NB4 (cell line): ENCODE measurements around the gene GSTT4.
"Not testable (repeated sequence)": the region's sequence is repeated elsewhere in the genome, so short reads cannot be mapped to it uniquely, and the experiment has no call there.

Source experiments
- POLR2A ChIP-seq: IDR thresholded peaks from 2 replicates; pipeline ENCODE4 v1.6.1; 2011; ENCODE audit warnings: mild to moderate bottlenecking; ENCODE audit not compliant: insufficient read length; ENCODE audit errors: extremely low read depth
- TF ChIP-seq, protein P1 (sequence below): IDR thresholded peaks from one replicate; pipeline ENCODE4 v1.5.1; 2012; ENCODE audit warnings: low read depth, low read length
- TF ChIP-seq, protein P2 (sequence below): IDR thresholded peaks from 2 replicates; pipeline ENCODE4 v1.6.1; 2011; ENCODE audit warnings: low read depth, low read length

DNA sequence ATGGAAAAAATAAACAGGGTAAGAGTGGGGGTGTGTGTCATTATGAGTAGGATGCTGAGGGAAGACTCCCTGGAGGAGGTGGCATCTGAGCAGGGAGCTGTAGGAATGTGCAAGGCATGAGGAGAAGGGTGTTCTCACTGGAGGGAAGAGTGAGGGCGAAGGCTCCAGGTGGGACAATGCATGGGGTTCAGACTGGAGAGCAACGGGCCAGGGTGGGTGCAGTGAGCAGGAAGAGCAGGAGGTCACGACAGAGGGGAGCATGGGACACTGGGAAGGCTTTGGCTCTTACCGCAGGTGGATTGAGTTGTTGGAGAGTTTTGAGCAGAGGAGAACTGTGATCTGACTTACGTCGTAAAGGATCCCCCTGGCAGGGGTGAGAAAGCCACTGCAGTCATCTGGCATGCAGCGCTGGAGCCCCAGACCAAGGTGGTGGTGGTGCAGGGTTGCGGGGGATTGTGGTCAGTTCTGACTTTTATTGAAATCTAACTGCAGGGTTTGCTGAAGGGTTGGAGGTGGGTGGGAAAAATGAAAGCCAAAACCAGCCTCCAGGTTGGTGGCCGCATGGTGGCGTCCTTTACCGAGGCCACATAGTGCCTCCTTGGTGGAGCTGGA lies 52.4 kb downstream of the GSTT4 start:
- TF ChIP-seq POLR2A: not testable (repeated sequence)
- TF ChIP-seq, protein P1, sequence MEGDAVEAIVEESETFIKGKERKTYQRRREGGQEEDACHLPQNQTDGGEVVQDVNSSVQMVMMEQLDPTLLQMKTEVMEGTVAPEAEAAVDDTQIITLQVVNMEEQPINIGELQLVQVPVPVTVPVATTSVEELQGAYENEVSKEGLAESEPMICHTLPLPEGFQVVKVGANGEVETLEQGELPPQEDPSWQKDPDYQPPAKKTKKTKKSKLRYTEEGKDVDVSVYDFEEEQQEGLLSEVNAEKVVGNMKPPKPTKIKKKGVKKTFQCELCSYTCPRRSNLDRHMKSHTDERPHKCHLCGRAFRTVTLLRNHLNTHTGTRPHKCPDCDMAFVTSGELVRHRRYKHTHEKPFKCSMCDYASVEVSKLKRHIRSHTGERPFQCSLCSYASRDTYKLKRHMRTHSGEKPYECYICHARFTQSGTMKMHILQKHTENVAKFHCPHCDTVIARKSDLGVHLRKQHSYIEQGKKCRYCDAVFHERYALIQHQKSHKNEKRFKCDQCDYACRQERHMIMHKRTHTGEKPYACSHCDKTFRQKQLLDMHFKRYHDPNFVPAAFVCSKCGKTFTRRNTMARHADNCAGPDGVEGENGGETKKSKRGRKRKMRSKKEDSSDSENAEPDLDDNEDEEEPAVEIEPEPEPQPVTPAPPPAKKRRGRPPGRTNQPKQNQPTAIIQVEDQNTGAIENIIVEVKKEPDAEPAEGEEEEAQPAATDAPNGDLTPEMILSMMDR: not testable (repeated sequence)
- TF ChIP-seq, protein P2, sequence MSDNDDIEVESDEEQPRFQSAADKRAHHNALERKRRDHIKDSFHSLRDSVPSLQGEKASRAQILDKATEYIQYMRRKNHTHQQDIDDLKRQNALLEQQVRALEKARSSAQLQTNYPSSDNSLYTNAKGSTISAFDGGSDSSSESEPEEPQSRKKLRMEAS: not testable (repeated sequence)
